Measurements from ENCODE around the gene B3GNT5. TPM values are rescaled to one million over a fixed set of nuclear protein-coding genes. Genes with fewer than 3 reads are reported as not detected.

B3GNT5 gene
- polyA plus RNA-seq, 3 donors: 14.1 to 17.7 (median 14.2) TPM

DNA sequence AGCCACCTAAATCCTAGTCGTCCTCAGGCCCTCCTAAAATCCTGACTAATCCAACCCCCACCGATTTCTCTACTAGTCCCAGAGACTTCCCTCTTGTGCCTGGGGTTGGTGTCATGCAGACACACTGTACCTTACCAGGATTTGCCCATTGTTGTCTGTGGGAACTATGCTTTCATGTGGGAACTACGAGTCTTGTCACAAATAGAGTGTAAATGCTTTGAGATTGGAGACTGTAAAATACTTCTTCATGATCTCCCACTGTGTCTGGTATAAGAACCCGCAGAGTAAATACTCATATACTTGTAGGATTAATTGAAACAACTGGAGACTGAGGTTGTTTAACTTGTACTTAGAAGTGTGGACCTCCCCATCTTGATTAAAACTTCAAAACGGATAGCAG, 11.2 kb downstream of the B3GNT5 start:
- H3K9ac ChIP-seq (ENCODE audit: insufficient read depth, low read length, poor library complexity, severe bottlenecking): no peak overlapping the region
- no peak overlapping the region for H3K4me3 ChIP-seq (replicated peaks in 1 of 3; ENCODE audit: low read depth in 2 of 3, low read length in 3 of 3)
- TF ChIP-seq, protein P1, sequence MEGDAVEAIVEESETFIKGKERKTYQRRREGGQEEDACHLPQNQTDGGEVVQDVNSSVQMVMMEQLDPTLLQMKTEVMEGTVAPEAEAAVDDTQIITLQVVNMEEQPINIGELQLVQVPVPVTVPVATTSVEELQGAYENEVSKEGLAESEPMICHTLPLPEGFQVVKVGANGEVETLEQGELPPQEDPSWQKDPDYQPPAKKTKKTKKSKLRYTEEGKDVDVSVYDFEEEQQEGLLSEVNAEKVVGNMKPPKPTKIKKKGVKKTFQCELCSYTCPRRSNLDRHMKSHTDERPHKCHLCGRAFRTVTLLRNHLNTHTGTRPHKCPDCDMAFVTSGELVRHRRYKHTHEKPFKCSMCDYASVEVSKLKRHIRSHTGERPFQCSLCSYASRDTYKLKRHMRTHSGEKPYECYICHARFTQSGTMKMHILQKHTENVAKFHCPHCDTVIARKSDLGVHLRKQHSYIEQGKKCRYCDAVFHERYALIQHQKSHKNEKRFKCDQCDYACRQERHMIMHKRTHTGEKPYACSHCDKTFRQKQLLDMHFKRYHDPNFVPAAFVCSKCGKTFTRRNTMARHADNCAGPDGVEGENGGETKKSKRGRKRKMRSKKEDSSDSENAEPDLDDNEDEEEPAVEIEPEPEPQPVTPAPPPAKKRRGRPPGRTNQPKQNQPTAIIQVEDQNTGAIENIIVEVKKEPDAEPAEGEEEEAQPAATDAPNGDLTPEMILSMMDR (IDR thresholded peaks at IDR 0.05): no peak
- no peaks in the 10 kb centered on the region for H3K27me3 ChIP-seq (ENCODE audit: control insufficient read depth in 2 of 2, insufficient read depth in 2 of 2, low read length in 2 of 2)
- no peaks in the 10 kb centered on the region for H3K9me3 ChIP-seq (replicated peaks in 1 of 2; ENCODE audit: control insufficient read depth in 1 of 2, insufficient read depth in 1 of 2, low read length in 2 of 2)
- H3K4me3 Mint-ChIP-seq: no peak overlapping the region
- no peaks in the 10 kb centered on the region for H3K9me3 Mint-ChIP-seq
- peaks cover 48 to 62% of the 10 kb centered on the region in 2 donors for H3K4me1 ChIP-seq (ENCODE audit: control insufficient read depth in 1 of 2, insufficient read depth in 2 of 2, low read length in 2 of 2)
- no peak overlapping the region for H3K4me2 ChIP-seq (replicated peaks; ENCODE audit: extremely low read depth, low read length, poor library complexity, severe bottlenecking)
- intact Hi-C loops (cut with micrococcal nuclease): no loop called here
- H3K4me1 Mint-ChIP-seq: peaks cover 39% of the 10 kb centered on the region
- H3K27ac Mint-ChIP-seq: no peak overlapping the region
- peaks cover 84% of the 10 kb centered on the region for H3K79me2 ChIP-seq (ENCODE audit: insufficient read depth, low read length)
- no peak overlapping the region for H3K27ac ChIP-seq (ENCODE audit: low read depth in 1 of 2, low read length in 2 of 2)
- WGBS (ENCODE audit: insufficient coverage): no CpG with 5 or more reads among the region's 5 CpGs
- no peaks in the 10 kb centered on the region for H4K20me1 ChIP-seq (ENCODE audit: insufficient read depth, low read length)
- no peak overlapping the region for H2AFZ ChIP-seq (ENCODE audit: insufficient read depth, low read depth, low read length, poor library complexity, severe bottlenecking)
- DNase-seq: peak in 1 of 3 donors; percentile 47
- H3K36me3 ChIP-seq (replicated peaks in 1 of 2; ENCODE audit: control insufficient read depth in 1 of 2, insufficient read depth in 2 of 2, low read length in 2 of 2): peaks cover 0 to under 1% of the 10 kb centered on the region in 2 donors
- no peaks in the 10 kb centered on the region for H3K27me3 Mint-ChIP-seq (ENCODE audit: low read depth in 3 of 3)
- H3K36me3 Mint-ChIP-seq: peaks cover 10 to 15% of the 10 kb centered on the region in 2 donors

DNA sequence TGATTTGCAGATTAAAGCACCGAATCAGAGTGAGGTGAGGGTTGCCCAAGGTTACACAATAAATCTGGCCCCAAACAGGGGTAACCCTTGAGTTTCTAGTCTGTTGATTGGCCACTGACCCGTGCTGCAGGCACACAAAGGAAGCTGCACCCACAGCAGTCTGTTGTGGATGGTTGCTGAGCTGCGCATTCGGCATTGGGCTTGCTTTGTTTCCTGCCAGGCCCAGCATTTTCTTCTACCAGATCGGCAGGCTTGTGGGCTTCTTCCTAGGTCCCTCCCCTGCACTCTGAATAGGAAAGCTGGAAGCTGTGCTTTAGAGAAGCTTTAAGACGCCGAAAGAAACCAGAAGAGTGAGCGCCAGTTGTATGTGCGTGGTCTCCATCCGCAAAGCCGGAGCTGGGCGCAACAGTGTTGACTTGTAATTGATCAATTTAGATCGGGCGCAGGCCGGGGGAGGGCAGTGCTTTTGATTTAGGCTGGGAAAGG, 12.1 kb downstream of the B3GNT5 start:
- H3K9me3 Mint-ChIP-seq: no peaks in the 10 kb centered on the region
- WGBS (ENCODE audit: insufficient coverage): 31% methylated on average over 14 of the region's 15 CpGs
- H3K27me3 ChIP-seq (ENCODE audit: control insufficient read depth in 2 of 2, insufficient read depth in 2 of 2, low read length in 2 of 2): no peaks in the 10 kb centered on the region
- TF ChIP-seq, protein P1 (IDR thresholded peaks at IDR 0.05): no peak
- H3K36me3 ChIP-seq (replicated peaks in 1 of 2; ENCODE audit: control insufficient read depth in 1 of 2, insufficient read depth in 2 of 2, low read length in 2 of 2): peaks cover 4 to 10% of the 10 kb centered on the region in 2 donors
- H3K36me3 Mint-ChIP-seq: peaks cover 19 to 20% of the 10 kb centered on the region in 2 donors
- H3K27me3 Mint-ChIP-seq (ENCODE audit: low read depth in 3 of 3): no peaks in the 10 kb centered on the region
- H3K4me1 Mint-ChIP-seq: peaks cover 30% of the 10 kb centered on the region
- H3K9me3 ChIP-seq (replicated peaks in 1 of 2; ENCODE audit: control insufficient read depth in 1 of 2, insufficient read depth in 1 of 2, low read length in 2 of 2): no peaks in the 10 kb centered on the region
- peaks cover 39 to 53% of the 10 kb centered on the region in 2 donors for H3K4me1 ChIP-seq (ENCODE audit: control insufficient read depth in 1 of 2, insufficient read depth in 2 of 2, low read length in 2 of 2)
- peak overlapping the region in 1 of 3 experiments; percentile 14 for H3K4me3 ChIP-seq (replicated peaks in 1 of 3; ENCODE audit: low read depth in 2 of 3, low read length in 3 of 3)
- intact Hi-C loops (cut with micrococcal nuclease): loop anchor here in 1 of 2 donors (5.0 kb wide), 1 partner anchor 78 kb away; no protein-coding TSS in a partner anchor
- peaks cover 92% of the 10 kb centered on the region for H3K79me2 ChIP-seq (ENCODE audit: insufficient read depth, low read length)
- H2AFZ ChIP-seq (ENCODE audit: insufficient read depth, low read depth, low read length, poor library complexity, severe bottlenecking): peak overlapping the region; percentile 54
- peak overlapping the region; percentile 48 for H3K4me2 ChIP-seq (replicated peaks; ENCODE audit: extremely low read depth, low read length, poor library complexity, severe bottlenecking)
- DNase-seq: peak in 1 of 3 donors; percentile 67
- H4K20me1 ChIP-seq (ENCODE audit: insufficient read depth, low read length): no peaks in the 10 kb centered on the region
- H3K27ac ChIP-seq (ENCODE audit: low read depth in 1 of 2, low read length in 2 of 2): peak overlapping the region; percentile 7 to 29
- no peak overlapping the region for H3K27ac Mint-ChIP-seq
- H3K4me3 Mint-ChIP-seq: no peak overlapping the region
- no peak overlapping the region for H3K9ac ChIP-seq (ENCODE audit: insufficient read depth, low read length, poor library complexity, severe bottlenecking)

Data from CD14-positive monocyte (primary cell).